ENCODE data around the gene SIPA1L3. TPM values are rescaled to one million over a fixed set of nuclear protein-coding genes. Genes with fewer than 3 reads are reported as not detected.

Gene SIPA1L3
- polyA plus RNA-seq, 1 of the 3 experiments (the other 2 are of a cell fraction): 11.6 TPM

GRCh38 chr19:37936166-37936565 lies 29.2 kb downstream of the SIPA1L3 start (continued):
- TF ChIP-seq CHD2 (IDR thresholded peaks at IDR 0.05; ENCODE audit: low read length, partially characterized antibody) (no peak), TCF12 (IDR thresholded peaks at IDR 0.05) (no peak), MXI1 (IDR thresholded peaks at IDR 0.05; ENCODE audit: low read depth, low read length) (no peak), GABPA (IDR thresholded peaks at IDR 0.05; ENCODE audit: low read depth) (no peak), EP300 (IDR thresholded peaks at IDR 0.05; ENCODE audit: borderline replicate concordance in 1 of 2, low read depth in 1 of 2, low read length in 1 of 2) (no peak), TAF1 (IDR thresholded peaks at IDR 0.05; ENCODE audit: borderline replicate concordance, low read depth, low read length) (no peak)

- WGBS (ENCODE audit: low lambda C conversion rate): 96% methylated on average over 2 of the region's 2 CpGs
- Histone ChIP-seq H3K9ac (no peak overlapping the region), H3K4me3 (ENCODE audit: low read depth in 2 of 2, low read length in 1 of 2) (no peak overlapping the region), H3K79me2 (ENCODE audit: insufficient read depth) (peaks cover 99% of the 10 kb centered on the region), H3K4me1 (ENCODE audit: control insufficient read depth in 1 of 2, insufficient read depth in 2 of 2, low read depth in 1 of 2, low read length in 1 of 2) (peaks cover 11 to 15% of the 10 kb centered on the region in 2 experiments; a peak in 2 of 4 replicates), H3K9me2 (no peaks in the 10 kb centered on the region), H3F3A (replicated peaks; ENCODE audit: insufficient read depth) (peaks cover 20% of the 10 kb centered on the region), H2AFZ (ENCODE audit: low read depth) (no peak overlapping the region), H3K27me3 (ENCODE audit: insufficient read depth) (no peaks in the 10 kb centered on the region), H3K4me2 (no peak overlapping the region), H4K20me1 (ENCODE audit: insufficient read depth) (peaks cover 23% of the 10 kb centered on the region), H3K36me3 (replicated peaks in 1 of 2; ENCODE audit: control insufficient read depth in 1 of 2, insufficient read depth in 2 of 2, low read length in 1 of 2) (peaks cover 0 to 22% of the 10 kb centered on the region in 2 experiments), H3K27ac (ENCODE audit: low read depth in 2 of 2, low read length in 1 of 2) (no peak overlapping the region), H3K9me3 (peaks cover 6% of the 10 kb centered on the region; the same call in 1 of the 2 replicates)
- TF ChIP-seq ELF1 (IDR thresholded peaks at IDR 0.05) (no peak), GATA2 (CRISPR knock-in tag; IDR thresholded peaks at IDR 0.05) (no peak), CHD2 (IDR thresholded peaks at IDR 0.05; ENCODE audit: low read length, partially characterized antibody) (no peak), FOXM1 (IDR thresholded peaks at IDR 0.05; ENCODE audit: low read depth) (no peak), PBX3 (IDR thresholded peaks at IDR 0.05) (no peak), EP300 (IDR thresholded peaks at IDR 0.05; ENCODE audit: borderline replicate concordance in 1 of 2, low read depth in 1 of 2, low read length in 1 of 2) (no peak), TEAD4 (IDR thresholded peaks at IDR 0.05; ENCODE audit: borderline replicate concordance, insufficient read depth) (no peak), SMC3 (IDR thresholded peaks at IDR 0.05; ENCODE audit: low read depth, low read length) (no peak), TAF1 (IDR thresholded peaks at IDR 0.05; ENCODE audit: borderline replicate concordance, low read depth, low read length) (no peak), MEF2A (IDR thresholded peaks at IDR 0.05; ENCODE audit: borderline replicate concordance, low read depth) (no peak), YY1 (IDR thresholded peaks at IDR 0.05; ENCODE audit: low read depth) (no peak), MXI1 (IDR thresholded peaks at IDR 0.05; ENCODE audit: low read depth, low read length) (no peak)
- TF ChIP-seq, protein P1, sequence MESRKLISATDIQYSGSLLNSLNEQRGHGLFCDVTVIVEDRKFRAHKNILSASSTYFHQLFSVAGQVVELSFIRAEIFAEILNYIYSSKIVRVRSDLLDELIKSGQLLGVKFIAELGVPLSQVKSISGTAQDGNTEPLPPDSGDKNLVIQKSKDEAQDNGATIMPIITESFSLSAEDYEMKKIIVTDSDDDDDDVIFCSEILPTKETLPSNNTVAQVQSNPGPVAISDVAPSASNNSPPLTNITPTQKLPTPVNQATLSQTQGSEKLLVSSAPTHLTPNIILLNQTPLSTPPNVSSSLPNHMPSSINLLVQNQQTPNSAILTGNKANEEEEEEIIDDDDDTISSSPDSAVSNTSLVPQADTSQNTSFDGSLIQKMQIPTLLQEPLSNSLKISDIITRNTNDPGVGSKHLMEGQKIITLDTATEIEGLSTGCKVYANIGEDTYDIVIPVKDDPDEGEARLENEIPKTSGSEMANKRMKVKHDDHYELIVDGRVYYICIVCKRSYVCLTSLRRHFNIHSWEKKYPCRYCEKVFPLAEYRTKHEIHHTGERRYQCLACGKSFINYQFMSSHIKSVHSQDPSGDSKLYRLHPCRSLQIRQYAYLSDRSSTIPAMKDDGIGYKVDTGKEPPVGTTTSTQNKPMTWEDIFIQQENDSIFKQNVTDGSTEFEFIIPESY (IDR thresholded peaks at IDR 0.05; ENCODE audit: borderline replicate concordance, low read depth): no peak
- TF ChIP-seq, protein P2, sequence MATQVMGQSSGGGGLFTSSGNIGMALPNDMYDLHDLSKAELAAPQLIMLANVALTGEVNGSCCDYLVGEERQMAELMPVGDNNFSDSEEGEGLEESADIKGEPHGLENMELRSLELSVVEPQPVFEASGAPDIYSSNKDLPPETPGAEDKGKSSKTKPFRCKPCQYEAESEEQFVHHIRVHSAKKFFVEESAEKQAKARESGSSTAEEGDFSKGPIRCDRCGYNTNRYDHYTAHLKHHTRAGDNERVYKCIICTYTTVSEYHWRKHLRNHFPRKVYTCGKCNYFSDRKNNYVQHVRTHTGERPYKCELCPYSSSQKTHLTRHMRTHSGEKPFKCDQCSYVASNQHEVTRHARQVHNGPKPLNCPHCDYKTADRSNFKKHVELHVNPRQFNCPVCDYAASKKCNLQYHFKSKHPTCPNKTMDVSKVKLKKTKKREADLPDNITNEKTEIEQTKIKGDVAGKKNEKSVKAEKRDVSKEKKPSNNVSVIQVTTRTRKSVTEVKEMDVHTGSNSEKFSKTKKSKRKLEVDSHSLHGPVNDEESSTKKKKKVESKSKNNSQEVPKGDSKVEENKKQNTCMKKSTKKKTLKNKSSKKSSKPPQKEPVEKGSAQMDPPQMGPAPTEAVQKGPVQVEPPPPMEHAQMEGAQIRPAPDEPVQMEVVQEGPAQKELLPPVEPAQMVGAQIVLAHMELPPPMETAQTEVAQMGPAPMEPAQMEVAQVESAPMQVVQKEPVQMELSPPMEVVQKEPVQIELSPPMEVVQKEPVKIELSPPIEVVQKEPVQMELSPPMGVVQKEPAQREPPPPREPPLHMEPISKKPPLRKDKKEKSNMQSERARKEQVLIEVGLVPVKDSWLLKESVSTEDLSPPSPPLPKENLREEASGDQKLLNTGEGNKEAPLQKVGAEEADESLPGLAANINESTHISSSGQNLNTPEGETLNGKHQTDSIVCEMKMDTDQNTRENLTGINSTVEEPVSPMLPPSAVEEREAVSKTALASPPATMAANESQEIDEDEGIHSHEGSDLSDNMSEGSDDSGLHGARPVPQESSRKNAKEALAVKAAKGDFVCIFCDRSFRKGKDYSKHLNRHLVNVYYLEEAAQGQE (IDR thresholded peaks at IDR 0.05; ENCODE audit: low read depth, low read length): no peak
- POLR2A ChIA-PET: no interaction called here
- CTCF ChIA-PET: no interaction called here
- DNase-seq: no peak
These were observed 29.9 kb downstream of the SIPA1L3 start for GRCh38 chr19:37936886-37937285.

Measured in SK-N-SH (cell line).